ENCODE measurements around the gene ZFYVE28.

- TF ChIP-seq CTCF (IDR thresholded peaks at IDR 0.05) = no peak
- no peak for TF ChIP-seq POLR2A (IDR thresholded peaks at IDR 0.05)
- no peak for TF ChIP-seq EP300 (IDR thresholded peaks at IDR 0.05)
Observed at GRCh38 chr4:2322227-2322626, 96.2 kb downstream of the ZFYVE28 start.

Data from ovary (tissue), 3 donors.